ENCODE measurements around the gene NETO2. TPM values are rescaled to one million over a fixed set of nuclear protein-coding genes. Genes with fewer than 3 reads are reported as not detected.

Gene NETO2
- total and polyA plus RNA-seq, 2 experiments from 2014 or later = 4.0 to 14.6 TPM

DNA sequence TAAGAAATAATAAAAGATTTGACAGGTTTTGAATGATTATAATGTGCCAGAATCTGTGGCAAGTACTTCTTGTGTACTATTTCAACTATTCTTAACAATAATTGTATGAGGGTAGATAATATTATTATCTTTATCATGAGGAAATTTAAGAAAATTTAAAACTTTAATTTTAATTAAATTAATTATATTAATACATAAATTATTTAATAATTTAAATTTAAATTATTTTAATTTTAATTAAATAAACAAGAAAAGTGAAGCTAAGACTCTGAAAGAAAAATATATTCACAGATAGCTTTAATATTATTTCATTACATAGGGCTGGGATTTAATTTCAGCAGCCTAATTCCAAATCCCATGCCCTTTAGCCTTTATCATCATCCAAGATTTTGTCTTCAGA lies 31.4 kb upstream of the NETO2 start:
- no peak for TF ChIP-seq EZH2phosphoT487 (IDR thresholded peaks at IDR 0.05; ENCODE audit: insufficient read depth, low read depth)
- TF ChIP-seq EZH2 (IDR thresholded peaks at IDR 0.05; ENCODE audit: insufficient read depth, poor library complexity, severe bottlenecking) = no peak
- Histone ChIP-seq H3K9me2 (ENCODE audit: insufficient read depth) (no peaks in the 10 kb centered on the region), H3K79me2 (ENCODE audit: insufficient read depth) (no peaks in the 10 kb centered on the region), H3K27me3 (replicated peaks; ENCODE audit: insufficient read depth) (no peaks in the 10 kb centered on the region), H3K4me2 (ENCODE audit: unreplicated experiment) (no peak overlapping the region), H3K9ac (no peak overlapping the region), H3K4me3 (no peak overlapping the region), H4K20me1 (ENCODE audit: insufficient read depth) (no peaks in the 10 kb centered on the region), H3K36me3 (ENCODE audit: low read depth) (no peaks in the 10 kb centered on the region), H3F3A (ENCODE audit: insufficient read depth) (no peaks in the 10 kb centered on the region), H3K4me1 (ENCODE audit: insufficient read depth) (no peaks in the 10 kb centered on the region), H3K9me3 (ENCODE audit: low read depth) (no peaks in the 10 kb centered on the region), H2AFZ (no peak overlapping the region), H3K27ac (no peak overlapping the region)
- in situ Hi-C loops (cut with MboI) = no loop called here
- DNase-seq = no peak

DNA sequence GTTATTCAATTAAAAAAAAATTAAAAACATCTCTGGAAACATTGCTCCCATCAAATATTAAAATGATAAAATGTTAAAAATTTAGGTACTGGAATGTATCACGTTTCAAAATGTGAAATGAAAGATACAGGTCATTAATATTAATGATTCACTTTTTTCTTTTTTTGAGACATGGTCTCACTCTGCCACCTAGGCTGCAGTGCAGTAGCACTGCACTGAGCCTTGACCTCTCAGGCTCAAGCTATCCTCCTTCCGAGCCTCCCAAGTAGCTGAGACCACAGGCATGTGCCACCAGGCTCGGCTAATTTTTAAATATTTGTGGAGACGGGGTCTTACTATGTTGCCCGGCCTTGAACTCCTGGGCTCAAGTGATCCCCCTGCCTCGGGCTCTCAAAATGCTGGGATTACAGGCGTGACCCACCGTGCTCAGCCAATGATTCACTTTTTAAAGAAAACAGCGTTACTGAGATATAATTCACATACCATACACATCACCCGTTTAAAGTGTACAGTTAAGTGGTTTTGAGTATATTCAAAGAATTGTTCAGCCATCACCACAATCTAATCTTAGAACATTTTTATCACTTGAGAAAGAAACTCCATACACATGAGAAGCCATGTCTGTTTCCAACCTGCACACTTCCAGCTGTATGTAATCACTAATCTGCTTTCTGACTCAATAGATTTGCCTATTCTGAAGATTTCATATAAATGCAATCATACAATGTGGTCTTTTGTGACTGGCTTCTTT lies 19.1 kb upstream of the NETO2 start:
- H3F3A ChIP-seq (ENCODE audit: insufficient read depth) = no peaks in the 10 kb centered on the region
- H3K9me2 ChIP-seq (ENCODE audit: insufficient read depth) = no peaks in the 10 kb centered on the region
- no peak overlapping the region for H3K4me3 ChIP-seq
- no peaks in the 10 kb centered on the region for H4K20me1 ChIP-seq (ENCODE audit: insufficient read depth)
- H3K4me1 ChIP-seq (ENCODE audit: insufficient read depth) = no peaks in the 10 kb centered on the region
- H3K9me3 ChIP-seq (ENCODE audit: low read depth) = no peaks in the 10 kb centered on the region
- no peak overlapping the region for H2AFZ ChIP-seq
- no peak overlapping the region for H3K9ac ChIP-seq
- H3K4me2 ChIP-seq (ENCODE audit: unreplicated experiment) = no peak overlapping the region
- WGBS, 2 experiments (ENCODE audit: low coverage in 1 of 2, low lambda C conversion rate in 2 of 2, missing lambda C conversion rate in 2 of 2) = 91 to 95% methylated on average over 10 of the region's 10 CpGs
- H3K36me3 ChIP-seq (ENCODE audit: low read depth) = 0 out of 2 replicates have a peak, but pooled peaks cover 1% of the 10 kb centered on the region
- no peak for TF ChIP-seq EZH2phosphoT487 (IDR thresholded peaks at IDR 0.05; ENCODE audit: insufficient read depth, low read depth)
- no peak for TF ChIP-seq EZH2 (IDR thresholded peaks at IDR 0.05; ENCODE audit: insufficient read depth, poor library complexity, severe bottlenecking)
- H3K27me3 ChIP-seq (replicated peaks; ENCODE audit: insufficient read depth) = no peaks in the 10 kb centered on the region
- DNase-seq = no peak
- H3K27ac ChIP-seq = no peak overlapping the region
- H3K79me2 ChIP-seq (ENCODE audit: insufficient read depth) = no peaks in the 10 kb centered on the region
- in situ Hi-C loops (cut with MboI) = no loop called here

DNA sequence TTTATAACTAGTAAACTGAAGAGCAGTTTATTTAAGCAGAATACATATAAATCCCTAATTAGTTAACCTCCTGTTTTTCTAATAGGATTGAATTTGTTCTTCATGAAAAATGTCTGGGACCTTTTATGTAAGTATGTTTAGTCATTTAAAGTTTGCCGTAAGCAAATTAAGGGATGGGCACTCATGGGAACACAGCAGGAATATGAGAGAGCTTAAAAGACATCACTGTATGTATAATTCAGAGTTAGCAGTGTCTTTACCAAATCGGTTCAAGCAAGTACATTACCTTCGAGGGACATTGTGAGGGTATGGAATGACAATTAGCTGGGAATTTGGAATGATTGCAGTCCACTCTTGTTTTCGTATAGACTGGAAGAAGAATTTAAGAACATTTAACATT lies 17.7 kb upstream of the NETO2 start:
- Histone ChIP-seq H3K36me3 (ENCODE audit: low read depth) (0 out of 2 replicates have a peak, but pooled peaks cover 7% of the 10 kb centered on the region), H3K79me2 (ENCODE audit: insufficient read depth) (no peaks in the 10 kb centered on the region), H3K4me2 (ENCODE audit: unreplicated experiment) (no peak overlapping the region), H3K9me2 (ENCODE audit: insufficient read depth) (no peaks in the 10 kb centered on the region), H3K27ac (no peak overlapping the region), H2AFZ (no peak overlapping the region), H3K4me1 (ENCODE audit: insufficient read depth) (no peaks in the 10 kb centered on the region), H4K20me1 (ENCODE audit: insufficient read depth) (no peaks in the 10 kb centered on the region), H3K4me3 (no peak overlapping the region), H3F3A (ENCODE audit: insufficient read depth) (no peaks in the 10 kb centered on the region), H3K9me3 (ENCODE audit: low read depth) (no peaks in the 10 kb centered on the region), H3K9ac (no peak overlapping the region), H3K27me3 (replicated peaks; ENCODE audit: insufficient read depth) (no peaks in the 10 kb centered on the region)
- in situ Hi-C loops (cut with MboI) = no loop called here
- 95 to 97% methylated on average over 4 of the region's 4 CpGs for WGBS, 2 experiments (ENCODE audit: low coverage in 1 of 2, low lambda C conversion rate in 2 of 2, missing lambda C conversion rate in 2 of 2)
- no peak for DNase-seq
- TF ChIP-seq EZH2phosphoT487 (IDR thresholded peaks at IDR 0.05; ENCODE audit: insufficient read depth, low read depth) = no peak
- no peak for TF ChIP-seq EZH2 (IDR thresholded peaks at IDR 0.05; ENCODE audit: insufficient read depth, poor library complexity, severe bottlenecking)

DNA sequence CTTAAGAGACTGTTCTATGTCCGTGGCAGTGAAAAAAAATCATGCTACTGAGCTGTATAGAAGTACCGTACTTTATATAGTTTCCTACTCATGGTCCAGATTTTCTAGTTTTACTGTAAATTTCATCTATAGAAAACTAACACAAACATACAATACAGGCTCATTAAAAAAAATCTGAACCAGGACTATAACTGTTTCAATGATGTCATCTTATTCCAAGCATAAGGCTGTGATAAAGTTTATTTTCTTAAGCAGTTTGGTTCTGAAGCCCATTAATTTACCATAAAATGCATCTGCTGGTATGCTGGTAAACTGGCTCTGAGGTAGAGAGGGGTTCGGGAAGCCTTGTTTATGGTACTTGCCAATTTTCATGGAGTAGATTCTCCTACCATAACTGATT lies 16.7 kb upstream of the NETO2 start:
- Histone ChIP-seq H3K9ac (no peak overlapping the region), H3K9me3 (ENCODE audit: low read depth) (no peaks in the 10 kb centered on the region), H3K27ac (no peak overlapping the region), H3K4me2 (ENCODE audit: unreplicated experiment) (no peak overlapping the region), H3K4me1 (ENCODE audit: insufficient read depth) (no peaks in the 10 kb centered on the region), H4K20me1 (ENCODE audit: insufficient read depth) (no peaks in the 10 kb centered on the region), H3K79me2 (ENCODE audit: insufficient read depth) (no peaks in the 10 kb centered on the region), H2AFZ (no peak overlapping the region), H3K4me3 (no peak overlapping the region), H3K9me2 (ENCODE audit: insufficient read depth) (no peaks in the 10 kb centered on the region), H3F3A (ENCODE audit: insufficient read depth) (no peaks in the 10 kb centered on the region), H3K36me3 (ENCODE audit: low read depth) (0 out of 2 replicates have a peak, but pooled peaks cover 7% of the 10 kb centered on the region), H3K27me3 (replicated peaks; ENCODE audit: insufficient read depth) (no peaks in the 10 kb centered on the region)
- WGBS, 2 experiments (ENCODE audit: low coverage in 1 of 2, low lambda C conversion rate in 2 of 2, missing lambda C conversion rate in 2 of 2) = 84 to 90% methylated on average over 3 of the region's 3 CpGs
- in situ Hi-C loops (cut with MboI) = no loop called here
- TF ChIP-seq EZH2phosphoT487 (IDR thresholded peaks at IDR 0.05; ENCODE audit: insufficient read depth, low read depth) (no peak), EZH2 (IDR thresholded peaks at IDR 0.05; ENCODE audit: insufficient read depth, poor library complexity, severe bottlenecking) (no peak)
- no peak for DNase-seq

DNA sequence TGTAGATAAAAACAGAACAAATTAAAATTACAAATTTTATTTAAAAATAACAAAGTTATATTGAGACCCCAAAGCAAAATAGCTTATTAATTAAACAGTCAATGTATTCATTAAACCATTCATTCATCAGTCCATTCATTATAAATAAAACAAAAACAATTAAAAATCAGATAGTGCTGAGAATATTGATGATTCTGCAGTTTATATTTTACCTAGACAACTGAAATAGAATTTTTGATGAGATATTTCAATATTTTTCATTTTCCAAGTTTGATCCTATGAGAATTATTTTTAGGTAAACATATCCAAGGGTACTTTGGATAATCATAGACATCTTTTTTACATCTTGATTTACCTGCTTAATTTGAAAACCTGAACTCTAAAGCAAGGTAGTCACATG lies 15.2 kb upstream of the NETO2 start:
- Histone ChIP-seq H3K4me3 (no peak overlapping the region), H3K36me3 (ENCODE audit: low read depth) (0 out of 2 replicates have a peak, but pooled peaks cover 7% of the 10 kb centered on the region), H3K27ac (no peak overlapping the region), H3K79me2 (ENCODE audit: insufficient read depth) (no peaks in the 10 kb centered on the region), H2AFZ (no peak overlapping the region), H3K4me1 (ENCODE audit: insufficient read depth) (no peaks in the 10 kb centered on the region), H3K9me2 (ENCODE audit: insufficient read depth) (no peaks in the 10 kb centered on the region), H3K27me3 (replicated peaks; ENCODE audit: insufficient read depth) (no peaks in the 10 kb centered on the region), H3K9me3 (ENCODE audit: low read depth) (no peaks in the 10 kb centered on the region), H3K4me2 (ENCODE audit: unreplicated experiment) (no peak overlapping the region), H3K9ac (no peak overlapping the region), H4K20me1 (ENCODE audit: insufficient read depth) (no peaks in the 10 kb centered on the region), H3F3A (ENCODE audit: insufficient read depth) (no peaks in the 10 kb centered on the region)
- TF ChIP-seq EZH2 (IDR thresholded peaks at IDR 0.05; ENCODE audit: insufficient read depth, poor library complexity, severe bottlenecking) = no peak
- no peak for TF ChIP-seq EZH2phosphoT487 (IDR thresholded peaks at IDR 0.05; ENCODE audit: insufficient read depth, low read depth)
- in situ Hi-C loops (cut with MboI) = no loop called here
- no peak for DNase-seq

Measured in GM23248 (cell line).